Esophagus squamous epithelium (tissue), 4 donors: Measurements from ENCODE around the gene ANLN.

Experiments
- POLR2A ChIP-seq, 4 donors: fragments of 450-650 bp; IDR thresholded peaks; one replicate each; pipeline ENCODE4 v1.6.1; 2017; ENCODE audit warnings: antibody characterized with exemption in 4 of 4, mild to moderate bottlenecking in 4 of 4, moderate library complexity in 3 of 4
- TF ChIP-seq, protein P1 (sequence below), 6 experiments: fragments of 450-650 bp in 4 of 6; fragments of 200-600 bp in 2 of 6; sonication (generic) in 2 of 6; IDR thresholded peaks; one replicate each; pipeline ENCODE4 v1.5.1; 2016 to 2019; ENCODE audit warnings: antibody characterized with exemption in 6 of 6, mild to moderate bottlenecking in 4 of 6, moderate library complexity in 4 of 6

DNA sequence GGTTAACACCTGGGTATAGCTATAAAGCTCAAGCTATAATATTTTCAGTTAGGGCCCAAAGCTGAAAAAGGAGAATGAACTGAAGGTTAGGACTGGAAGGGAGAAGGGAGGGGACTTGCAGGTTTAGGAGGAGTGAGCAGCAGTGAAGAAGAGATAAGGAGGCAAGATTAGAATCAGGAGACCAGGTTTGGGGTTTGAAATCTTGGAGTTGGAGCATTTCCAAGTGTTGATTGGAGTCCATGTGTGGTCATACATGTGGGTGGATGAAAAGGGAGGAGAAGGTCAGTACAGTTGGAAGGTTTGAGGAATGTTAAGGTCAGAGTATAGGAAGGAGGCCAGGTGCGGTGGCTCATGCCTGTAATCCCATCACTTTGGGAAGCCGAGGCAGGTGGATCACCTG, 8.6 kb upstream of the ANLN start:
- TF ChIP-seq, protein P1, sequence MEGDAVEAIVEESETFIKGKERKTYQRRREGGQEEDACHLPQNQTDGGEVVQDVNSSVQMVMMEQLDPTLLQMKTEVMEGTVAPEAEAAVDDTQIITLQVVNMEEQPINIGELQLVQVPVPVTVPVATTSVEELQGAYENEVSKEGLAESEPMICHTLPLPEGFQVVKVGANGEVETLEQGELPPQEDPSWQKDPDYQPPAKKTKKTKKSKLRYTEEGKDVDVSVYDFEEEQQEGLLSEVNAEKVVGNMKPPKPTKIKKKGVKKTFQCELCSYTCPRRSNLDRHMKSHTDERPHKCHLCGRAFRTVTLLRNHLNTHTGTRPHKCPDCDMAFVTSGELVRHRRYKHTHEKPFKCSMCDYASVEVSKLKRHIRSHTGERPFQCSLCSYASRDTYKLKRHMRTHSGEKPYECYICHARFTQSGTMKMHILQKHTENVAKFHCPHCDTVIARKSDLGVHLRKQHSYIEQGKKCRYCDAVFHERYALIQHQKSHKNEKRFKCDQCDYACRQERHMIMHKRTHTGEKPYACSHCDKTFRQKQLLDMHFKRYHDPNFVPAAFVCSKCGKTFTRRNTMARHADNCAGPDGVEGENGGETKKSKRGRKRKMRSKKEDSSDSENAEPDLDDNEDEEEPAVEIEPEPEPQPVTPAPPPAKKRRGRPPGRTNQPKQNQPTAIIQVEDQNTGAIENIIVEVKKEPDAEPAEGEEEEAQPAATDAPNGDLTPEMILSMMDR (IDR thresholded peaks at IDR 0.05) = no peak
- TF ChIP-seq POLR2A (IDR thresholded peaks at IDR 0.05) = no peak
